ENCODE data around the gene ACOX1. TPM values are rescaled to one million over a fixed set of nuclear protein-coding genes. Genes with fewer than 3 reads are reported as not detected.

Gene ACOX1
- total and polyA plus RNA-seq, 2 experiments from 2014 or later = 36.0 to 93.6 TPM

- H3K36me3 ChIP-seq (replicated peaks; ENCODE audit: insufficient read depth, low read depth) = no peaks in the 10 kb centered on the region
- H3K4me1 ChIP-seq (ENCODE audit: insufficient read depth) = peaks cover 7% of the 10 kb centered on the region
- H3K27me3 ChIP-seq = no peaks in the 10 kb centered on the region
- H3K4me3 ChIP-seq = no peak overlapping the region
- H3K9me3 ChIP-seq (ENCODE audit: low read depth) = no peaks in the 10 kb centered on the region
- H3K79me2 ChIP-seq = no peaks in the 10 kb centered on the region
- no peak for DNase-seq (ENCODE audit: low spot score)
- no peak overlapping the region for H2AFZ ChIP-seq
- no peak overlapping the region for H3K27ac ChIP-seq
- no peaks in the 10 kb centered on the region for H3K9me2 ChIP-seq (replicated peaks; ENCODE audit: insufficient read depth)
- TF ChIP-seq, protein P1, sequence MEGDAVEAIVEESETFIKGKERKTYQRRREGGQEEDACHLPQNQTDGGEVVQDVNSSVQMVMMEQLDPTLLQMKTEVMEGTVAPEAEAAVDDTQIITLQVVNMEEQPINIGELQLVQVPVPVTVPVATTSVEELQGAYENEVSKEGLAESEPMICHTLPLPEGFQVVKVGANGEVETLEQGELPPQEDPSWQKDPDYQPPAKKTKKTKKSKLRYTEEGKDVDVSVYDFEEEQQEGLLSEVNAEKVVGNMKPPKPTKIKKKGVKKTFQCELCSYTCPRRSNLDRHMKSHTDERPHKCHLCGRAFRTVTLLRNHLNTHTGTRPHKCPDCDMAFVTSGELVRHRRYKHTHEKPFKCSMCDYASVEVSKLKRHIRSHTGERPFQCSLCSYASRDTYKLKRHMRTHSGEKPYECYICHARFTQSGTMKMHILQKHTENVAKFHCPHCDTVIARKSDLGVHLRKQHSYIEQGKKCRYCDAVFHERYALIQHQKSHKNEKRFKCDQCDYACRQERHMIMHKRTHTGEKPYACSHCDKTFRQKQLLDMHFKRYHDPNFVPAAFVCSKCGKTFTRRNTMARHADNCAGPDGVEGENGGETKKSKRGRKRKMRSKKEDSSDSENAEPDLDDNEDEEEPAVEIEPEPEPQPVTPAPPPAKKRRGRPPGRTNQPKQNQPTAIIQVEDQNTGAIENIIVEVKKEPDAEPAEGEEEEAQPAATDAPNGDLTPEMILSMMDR (IDR thresholded peaks at IDR 0.05; ENCODE audit: poor library complexity) = no peak
- TF ChIP-seq EZH2phosphoT487 (IDR thresholded peaks at IDR 0.05; ENCODE audit: low read depth, severe bottlenecking, unreplicated experiment) (no peak), EZH2 (IDR thresholded peaks at IDR 0.05; ENCODE audit: borderline replicate concordance) (no peak)
- WGBS (ENCODE audit: low lambda C conversion rate, missing lambda C conversion rate) = 87% methylated on average over 20 of the region's 21 CpGs
- H3K4me2 ChIP-seq = no peak overlapping the region
- H4K20me1 ChIP-seq (ENCODE audit: insufficient read depth, poor library complexity, severe bottlenecking) = no peaks in the 10 kb centered on the region
Measured at GRCh38 chr17:76009969-76010661, 31.1 kb upstream of the ACOX1 start.

- TF ChIP-seq EZH2phosphoT487 (IDR thresholded peaks at IDR 0.05; ENCODE audit: low read depth, severe bottlenecking, unreplicated experiment) (no peak), EZH2 (IDR thresholded peaks at IDR 0.05; ENCODE audit: borderline replicate concordance) (no peak)
- TF ChIP-seq, protein P1 (IDR thresholded peaks at IDR 0.05; ENCODE audit: poor library complexity) = no peak
- Histone ChIP-seq H2AFZ (no peak overlapping the region), H3K79me2 (no peaks in the 10 kb centered on the region), H3K4me3 (no peak overlapping the region), H4K20me1 (ENCODE audit: insufficient read depth, poor library complexity, severe bottlenecking) (no peaks in the 10 kb centered on the region), H3K27ac (no peak overlapping the region), H3K4me1 (ENCODE audit: insufficient read depth) (peaks cover 7% of the 10 kb centered on the region), H3K36me3 (replicated peaks; ENCODE audit: insufficient read depth, low read depth) (no peaks in the 10 kb centered on the region), H3K9me3 (ENCODE audit: low read depth) (no peaks in the 10 kb centered on the region), H3K9me2 (replicated peaks; ENCODE audit: insufficient read depth) (no peaks in the 10 kb centered on the region), H3K27me3 (no peaks in the 10 kb centered on the region), H3K4me2 (no peak overlapping the region)
- no peak for DNase-seq (ENCODE audit: low spot score)
- WGBS (ENCODE audit: low lambda C conversion rate, missing lambda C conversion rate) = 96% methylated on average over 19 of the region's 20 CpGs
Measured at GRCh38 chr17:76009447-76009846, 30.5 kb upstream of the ACOX1 start.

GRCh38 chr17:76008630-76009425 lies 29.9 kb upstream of the ACOX1 start:
- DNase-seq (ENCODE audit: low spot score) = no peak
- no peaks in the 10 kb centered on the region for H3K9me2 ChIP-seq (replicated peaks; ENCODE audit: insufficient read depth)
- H3K27me3 ChIP-seq = no peaks in the 10 kb centered on the region
- H3K4me1 ChIP-seq (ENCODE audit: insufficient read depth) = peaks cover 6% of the 10 kb centered on the region
- WGBS (ENCODE audit: low lambda C conversion rate, missing lambda C conversion rate) = 96% methylated on average over 52 of the region's 56 CpGs
- H3K9me3 ChIP-seq (ENCODE audit: low read depth) = no peaks in the 10 kb centered on the region
- no peak overlapping the region for H3K4me2 ChIP-seq
- no peak overlapping the region for H3K4me3 ChIP-seq
- TF ChIP-seq, protein P1 (IDR thresholded peaks at IDR 0.05; ENCODE audit: poor library complexity) = no peak
- TF ChIP-seq EZH2 (IDR thresholded peaks at IDR 0.05; ENCODE audit: borderline replicate concordance) = no peak
- H3K79me2 ChIP-seq = no peaks in the 10 kb centered on the region
- no peak overlapping the region for H3K27ac ChIP-seq
- no peaks in the 10 kb centered on the region for H3K36me3 ChIP-seq (replicated peaks; ENCODE audit: insufficient read depth, low read depth)
- no peaks in the 10 kb centered on the region for H4K20me1 ChIP-seq (ENCODE audit: insufficient read depth, poor library complexity, severe bottlenecking)
- no peak overlapping the region for H2AFZ ChIP-seq

Measured in hepatocyte (in vitro differentiated cells).